ENCODE data around the gene CLRN3.

Gene CLRN3

DNA sequence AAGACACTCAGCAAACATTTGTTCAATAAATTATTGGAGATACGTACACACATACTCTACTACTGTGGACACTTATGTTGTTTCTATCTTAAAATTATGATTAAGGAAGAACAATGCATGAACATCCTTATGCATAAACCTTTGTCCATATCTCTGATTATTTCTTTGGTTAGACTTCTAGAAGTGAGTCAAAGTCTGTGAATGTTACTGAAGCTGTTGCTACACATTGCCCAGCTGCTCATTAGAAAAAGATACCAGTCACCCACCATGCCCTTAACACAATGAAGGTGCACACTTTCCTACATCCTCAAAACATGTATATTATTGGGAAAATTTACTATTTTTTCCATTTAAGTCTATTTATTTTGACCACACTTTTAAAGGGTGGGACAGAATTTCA lies 1.4 kb upstream of the CLRN3 start (continued):
- TF ChIP-seq, protein P1, sequence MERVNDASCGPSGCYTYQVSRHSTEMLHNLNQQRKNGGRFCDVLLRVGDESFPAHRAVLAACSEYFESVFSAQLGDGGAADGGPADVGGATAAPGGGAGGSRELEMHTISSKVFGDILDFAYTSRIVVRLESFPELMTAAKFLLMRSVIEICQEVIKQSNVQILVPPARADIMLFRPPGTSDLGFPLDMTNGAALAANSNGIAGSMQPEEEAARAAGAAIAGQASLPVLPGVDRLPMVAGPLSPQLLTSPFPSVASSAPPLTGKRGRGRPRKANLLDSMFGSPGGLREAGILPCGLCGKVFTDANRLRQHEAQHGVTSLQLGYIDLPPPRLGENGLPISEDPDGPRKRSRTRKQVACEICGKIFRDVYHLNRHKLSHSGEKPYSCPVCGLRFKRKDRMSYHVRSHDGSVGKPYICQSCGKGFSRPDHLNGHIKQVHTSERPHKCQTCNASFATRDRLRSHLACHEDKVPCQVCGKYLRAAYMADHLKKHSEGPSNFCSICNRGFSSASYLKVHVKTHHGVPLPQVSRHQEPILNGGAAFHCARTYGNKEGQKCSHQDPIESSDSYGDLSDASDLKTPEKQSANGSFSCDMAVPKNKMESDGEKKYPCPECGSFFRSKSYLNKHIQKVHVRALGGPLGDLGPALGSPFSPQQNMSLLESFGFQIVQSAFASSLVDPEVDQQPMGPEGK (CRISPR knock-in tag; IDR thresholded peaks at IDR 0.05; ENCODE audit: borderline replicate concordance) = no peak
- no peak for TF ChIP-seq ZFP30 (CRISPR knock-in tag; IDR thresholded peaks at IDR 0.05)
- TF ChIP-seq PPARA (CRISPR knock-in tag; IDR thresholded peaks at IDR 0.05; ENCODE audit: borderline replicate concordance) = no peak
- no peak for TF ChIP-seq ZFP3 (CRISPR knock-in tag; IDR thresholded peaks at IDR 0.05)

DNA sequence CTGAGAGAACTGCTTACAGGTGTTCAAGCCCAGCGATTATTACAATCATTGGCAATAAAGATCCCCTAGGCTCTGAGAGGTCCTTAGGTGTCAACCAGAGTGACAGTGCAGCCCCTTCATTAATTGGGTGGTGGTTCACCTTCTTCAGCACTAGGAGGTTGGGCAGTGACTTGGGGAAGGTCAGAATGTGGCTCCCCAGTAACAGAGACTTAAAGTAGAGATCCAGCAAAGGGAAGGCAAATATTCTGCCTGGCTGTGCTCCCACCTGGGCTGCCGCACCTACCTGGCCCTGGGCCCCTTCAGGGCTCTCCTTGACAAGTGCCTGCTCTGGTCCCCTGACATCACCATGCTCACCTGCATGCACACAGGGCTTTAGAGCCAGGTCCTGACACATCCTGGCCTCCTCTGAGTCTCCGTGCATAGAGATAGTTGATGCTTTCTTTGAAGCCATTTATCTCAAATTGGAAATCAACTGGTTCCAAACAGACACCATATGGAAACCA lies 1.9 kb downstream of the CLRN3 start:
- TF ChIP-seq, protein P2, sequence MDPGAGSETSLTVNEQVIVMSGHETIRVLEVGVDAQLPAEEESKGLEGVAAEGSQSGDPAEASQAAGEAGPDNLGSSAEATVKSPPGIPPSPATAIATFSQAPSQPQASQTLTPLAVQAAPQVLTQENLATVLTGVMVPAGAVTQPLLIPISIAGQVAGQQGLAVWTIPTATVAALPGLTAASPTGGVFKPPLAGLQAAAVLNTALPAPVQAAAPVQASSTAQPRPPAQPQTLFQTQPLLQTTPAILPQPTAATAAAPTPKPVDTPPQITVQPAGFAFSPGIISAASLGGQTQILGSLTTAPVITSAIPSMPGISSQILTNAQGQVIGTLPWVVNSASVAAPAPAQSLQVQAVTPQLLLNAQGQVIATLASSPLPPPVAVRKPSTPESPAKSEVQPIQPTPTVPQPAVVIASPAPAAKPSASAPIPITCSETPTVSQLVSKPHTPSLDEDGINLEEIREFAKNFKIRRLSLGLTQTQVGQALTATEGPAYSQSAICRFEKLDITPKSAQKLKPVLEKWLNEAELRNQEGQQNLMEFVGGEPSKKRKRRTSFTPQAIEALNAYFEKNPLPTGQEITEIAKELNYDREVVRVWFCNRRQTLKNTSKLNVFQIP (CRISPR knock-in tag; IDR thresholded peaks at IDR 0.05; ENCODE audit: borderline replicate concordance, low read depth) = no peak
- no peak for TF ChIP-seq ZC3H10 (CRISPR knock-in tag; IDR thresholded peaks at IDR 0.05)
- TF ChIP-seq RARB (CRISPR knock-in tag; IDR thresholded peaks at IDR 0.05) = no peak
- no peak for TF ChIP-seq BACH2 (CRISPR knock-in tag; IDR thresholded peaks at IDR 0.05; ENCODE audit: borderline replicate concordance)
- no peak for TF ChIP-seq PPARA (CRISPR knock-in tag; IDR thresholded peaks at IDR 0.05; ENCODE audit: borderline replicate concordance)
- TF ChIP-seq, protein P1 (CRISPR knock-in tag; IDR thresholded peaks at IDR 0.05; ENCODE audit: borderline replicate concordance) = no peak
- TF ChIP-seq ZFP30 (CRISPR knock-in tag; IDR thresholded peaks at IDR 0.05) = no peak
- no peak for TF ChIP-seq ESRRG (CRISPR knock-in tag; IDR thresholded peaks at IDR 0.05)
- TF ChIP-seq ARNTL (CRISPR knock-in tag; IDR thresholded peaks at IDR 0.05; ENCODE audit: borderline replicate concordance, low read depth) = no peak
- ATAC-seq = no peak

DNA sequence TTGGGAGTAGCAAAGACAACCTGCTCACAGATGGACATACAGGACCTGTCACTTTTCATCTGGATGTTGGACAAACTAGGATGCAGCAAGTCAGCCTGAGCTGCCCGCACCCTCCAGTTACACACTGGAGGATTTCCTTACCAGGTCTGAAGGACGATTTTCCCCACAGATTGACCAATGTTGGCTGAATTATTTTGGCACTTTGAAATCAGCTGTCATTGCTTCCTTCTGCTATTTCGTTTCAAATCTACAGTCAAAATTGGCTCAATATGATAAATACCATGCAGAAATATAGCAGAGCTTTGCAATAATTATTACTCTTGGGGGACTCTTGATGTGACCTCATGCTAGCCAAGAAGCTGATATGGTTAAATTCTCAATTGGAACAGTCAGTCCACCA lies 2.5 kb downstream of the CLRN3 start:
- TF ChIP-seq ESRRG (CRISPR knock-in tag; IDR thresholded peaks at IDR 0.05) (no peak), RARB (CRISPR knock-in tag; IDR thresholded peaks at IDR 0.05) (no peak), ZNF565 (CRISPR knock-in tag; conservative IDR thresholded peaks at IDR 0.05; ENCODE audit: low read depth) (no peak), OSR1 (CRISPR knock-in tag; IDR thresholded peaks at IDR 0.05) (no peak), ZC3H10 (CRISPR knock-in tag; IDR thresholded peaks at IDR 0.05) (no peak)
- TF ChIP-seq, protein P1 (CRISPR knock-in tag; IDR thresholded peaks at IDR 0.05; ENCODE audit: borderline replicate concordance) = no peak
- no peak; the same call in 2 of the 3 replicates for ATAC-seq

DNA sequence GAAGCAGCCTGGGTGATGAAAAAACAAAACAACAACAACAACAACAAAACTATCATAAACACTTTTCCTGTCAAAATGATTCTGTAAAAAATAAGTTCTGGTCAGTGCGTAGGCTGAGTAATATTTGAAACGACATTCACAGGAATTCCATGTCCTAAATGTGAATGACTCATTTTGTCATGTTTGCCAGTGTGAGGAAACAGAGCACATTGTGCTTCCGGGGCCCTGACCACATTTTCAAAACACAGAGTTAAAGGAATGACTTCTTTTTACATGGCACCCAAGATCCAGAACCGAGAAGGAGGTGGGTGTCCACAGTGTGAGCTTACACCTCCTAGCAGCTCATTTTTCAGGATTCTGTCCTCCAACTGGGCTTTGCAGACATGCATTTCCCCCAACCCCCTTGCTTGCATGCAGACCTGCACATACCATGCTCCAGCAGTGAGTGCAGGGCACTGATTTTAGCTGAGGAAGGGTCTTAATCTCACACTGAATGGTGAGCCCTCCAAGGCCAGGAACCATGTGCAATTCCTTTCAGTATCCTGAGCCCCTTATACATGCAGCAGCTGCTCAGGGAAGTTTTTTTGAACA lies 3.0 kb downstream of the CLRN3 start:
- peak; percentile 78 for ATAC-seq
- TF ChIP-seq SNAI2 (CRISPR knock-in tag; IDR thresholded peaks at IDR 0.05) = no peak
- no peak for TF ChIP-seq ARNTL (CRISPR knock-in tag; IDR thresholded peaks at IDR 0.05; ENCODE audit: borderline replicate concordance, low read depth)
- TF ChIP-seq ZNF565 (CRISPR knock-in tag; conservative IDR thresholded peaks at IDR 0.05; ENCODE audit: low read depth) = no peak
- TF ChIP-seq ZFP30 (CRISPR knock-in tag; IDR thresholded peaks at IDR 0.05) = no peak
- no peak for TF ChIP-seq RARB (CRISPR knock-in tag; IDR thresholded peaks at IDR 0.05)
- TF ChIP-seq, protein P3, sequence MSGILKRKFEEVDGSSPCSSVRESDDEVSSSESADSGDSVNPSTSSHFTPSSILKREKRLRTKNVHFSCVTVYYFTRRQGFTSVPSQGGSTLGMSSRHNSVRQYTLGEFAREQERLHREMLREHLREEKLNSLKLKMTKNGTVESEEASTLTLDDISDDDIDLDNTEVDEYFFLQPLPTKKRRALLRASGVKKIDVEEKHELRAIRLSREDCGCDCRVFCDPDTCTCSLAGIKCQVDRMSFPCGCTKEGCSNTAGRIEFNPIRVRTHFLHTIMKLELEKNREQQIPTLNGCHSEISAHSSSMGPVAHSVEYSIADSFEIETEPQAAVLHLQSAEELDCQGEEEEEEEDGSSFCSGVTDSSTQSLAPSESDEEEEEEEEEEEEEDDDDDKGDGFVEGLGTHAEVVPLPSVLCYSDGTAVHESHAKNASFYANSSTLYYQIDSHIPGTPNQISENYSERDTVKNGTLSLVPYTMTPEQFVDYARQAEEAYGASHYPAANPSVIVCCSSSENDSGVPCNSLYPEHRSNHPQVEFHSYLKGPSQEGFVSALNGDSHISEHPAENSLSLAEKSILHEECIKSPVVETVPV (CRISPR knock-in tag; IDR thresholded peaks at IDR 0.05) = no peak
- no peak for TF ChIP-seq ESRRG (CRISPR knock-in tag; IDR thresholded peaks at IDR 0.05)
- TF ChIP-seq, protein P1 (CRISPR knock-in tag; IDR thresholded peaks at IDR 0.05; ENCODE audit: borderline replicate concordance) = no peak
- TF ChIP-seq BACH2 (CRISPR knock-in tag; IDR thresholded peaks at IDR 0.05; ENCODE audit: borderline replicate concordance) = no peak
- TF ChIP-seq ZFP3 (CRISPR knock-in tag; IDR thresholded peaks at IDR 0.05) = no peak
